G401 (cell line): ENCODE measurements around the gene LIMS1. TPM values are rescaled to one million over a fixed set of nuclear protein-coding genes. Genes with fewer than 3 reads are reported as not detected.
"Not testable (repeated sequence)": the region's sequence is repeated elsewhere in the genome, so short reads cannot be mapped to it uniquely, and the experiment has no call there.

Source experiments
- DNase-seq: peaks from one replicate; pipeline ENCODE4 v3.0.0-alpha.2; 2015; ENCODE audit warnings: low spot score
- in situ Hi-C: cut with HindIII; loops from 2 replicates; pipeline ENCODE4 v1.10.0; 2016; ENCODE audit warnings: low sequenced_read_pairs, mixed read lengths
- total RNA-seq: library from RNA; depleted of rRNA; stranded (reverse); fragments of >200 nt; shearing (Covaris generic); gene quantifications from 2 replicates; pipeline ENCODE4 v1.2.3, GENCODE V29; 2014; rRNA removed

LIMS1 gene
- total RNA-seq, 1 experiment from 2014 or later, result 68.3 TPM

DNA sequence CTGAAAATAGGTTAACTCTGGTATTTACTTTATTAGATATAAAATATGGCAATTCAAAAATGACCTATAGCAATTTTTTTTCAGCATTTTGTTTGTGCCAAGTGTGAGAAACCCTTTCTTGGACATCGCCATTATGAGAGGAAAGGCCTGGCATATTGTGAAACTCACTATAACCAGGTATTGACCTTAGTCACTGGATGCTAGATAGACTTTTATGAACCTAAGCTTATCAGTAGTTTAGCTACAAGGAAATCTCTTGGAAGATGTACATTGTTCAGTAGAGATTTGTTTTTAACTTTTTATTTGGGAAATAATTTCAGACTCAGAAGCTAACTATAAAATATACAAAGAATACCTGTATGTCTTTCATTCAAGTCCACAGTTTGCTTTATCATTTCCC lies 142.3 kb downstream of the LIMS1 start:
- DNase-seq, in situ Hi-C loops: not testable (repeated sequence)

DNA sequence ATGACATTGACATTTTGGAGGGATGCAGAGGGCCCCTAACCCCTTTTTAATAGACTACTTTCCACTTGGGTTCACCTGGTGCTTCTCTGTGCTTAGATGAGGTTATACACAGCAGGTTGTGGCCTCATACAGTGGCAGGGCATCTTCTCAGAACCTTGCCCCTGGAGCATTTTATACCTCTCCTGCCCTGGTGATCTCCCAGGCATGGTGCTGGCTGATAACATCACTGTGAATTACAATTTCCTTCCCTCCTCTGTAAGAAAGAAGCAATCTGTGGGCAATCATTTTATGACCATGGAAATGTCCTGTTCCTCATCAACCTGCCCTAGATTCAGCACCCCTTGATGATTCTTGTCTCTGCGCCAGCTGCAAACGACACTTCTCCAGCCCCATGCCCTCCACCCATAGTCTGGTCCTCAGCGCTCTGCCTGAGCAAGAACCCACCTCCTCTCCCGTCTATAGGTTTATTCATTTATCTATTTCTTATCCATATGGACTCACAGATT lies 143.0 kb downstream of the LIMS1 start:
- DNase-seq, in situ Hi-C loops: not testable (repeated sequence)

DNA sequence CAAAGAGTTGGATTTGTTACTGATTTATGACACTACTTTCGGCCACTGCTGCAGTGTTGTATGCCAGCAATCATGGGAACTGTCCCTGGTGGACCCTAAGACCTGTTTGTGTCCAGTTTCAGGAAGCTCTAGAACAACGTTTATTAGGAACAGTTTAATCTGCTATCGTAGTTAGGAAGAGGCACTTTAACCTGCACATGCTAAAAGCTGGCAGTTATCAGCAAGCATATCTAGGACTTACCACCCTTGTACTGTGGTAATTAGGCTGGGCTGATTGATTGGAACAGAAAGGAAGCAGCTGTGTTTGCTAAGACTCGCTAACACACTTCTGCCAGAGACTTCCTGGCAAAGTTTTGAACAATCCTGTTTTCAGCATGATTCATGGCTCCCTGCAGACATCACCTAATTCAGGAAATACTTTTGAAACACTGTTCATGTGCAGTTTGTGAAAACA lies 144.0 kb downstream of the LIMS1 start:
- DNase-seq, in situ Hi-C loops: not testable (repeated sequence)

DNA sequence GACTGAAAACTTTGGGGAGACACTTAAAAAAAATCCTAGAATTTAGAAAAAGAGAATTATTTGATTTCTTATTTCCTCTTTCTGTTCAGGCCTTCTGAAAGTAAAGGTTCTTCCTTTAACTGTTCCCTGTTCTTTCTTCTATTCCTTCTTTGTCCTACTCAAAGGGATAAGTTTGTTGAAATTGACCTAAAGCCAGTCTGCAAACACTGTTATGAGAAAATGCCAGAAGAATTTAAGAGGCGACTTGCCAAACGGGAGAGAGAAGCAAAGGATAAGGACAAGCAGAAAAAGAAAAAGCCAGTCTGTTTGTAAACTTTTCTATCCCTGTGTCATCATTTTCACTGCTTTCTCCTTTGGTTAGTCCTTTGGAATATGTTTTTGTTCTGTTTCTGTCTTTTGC lies 146.5 kb downstream of the LIMS1 start:
- DNase-seq, in situ Hi-C loops: not testable (repeated sequence)

DNA sequence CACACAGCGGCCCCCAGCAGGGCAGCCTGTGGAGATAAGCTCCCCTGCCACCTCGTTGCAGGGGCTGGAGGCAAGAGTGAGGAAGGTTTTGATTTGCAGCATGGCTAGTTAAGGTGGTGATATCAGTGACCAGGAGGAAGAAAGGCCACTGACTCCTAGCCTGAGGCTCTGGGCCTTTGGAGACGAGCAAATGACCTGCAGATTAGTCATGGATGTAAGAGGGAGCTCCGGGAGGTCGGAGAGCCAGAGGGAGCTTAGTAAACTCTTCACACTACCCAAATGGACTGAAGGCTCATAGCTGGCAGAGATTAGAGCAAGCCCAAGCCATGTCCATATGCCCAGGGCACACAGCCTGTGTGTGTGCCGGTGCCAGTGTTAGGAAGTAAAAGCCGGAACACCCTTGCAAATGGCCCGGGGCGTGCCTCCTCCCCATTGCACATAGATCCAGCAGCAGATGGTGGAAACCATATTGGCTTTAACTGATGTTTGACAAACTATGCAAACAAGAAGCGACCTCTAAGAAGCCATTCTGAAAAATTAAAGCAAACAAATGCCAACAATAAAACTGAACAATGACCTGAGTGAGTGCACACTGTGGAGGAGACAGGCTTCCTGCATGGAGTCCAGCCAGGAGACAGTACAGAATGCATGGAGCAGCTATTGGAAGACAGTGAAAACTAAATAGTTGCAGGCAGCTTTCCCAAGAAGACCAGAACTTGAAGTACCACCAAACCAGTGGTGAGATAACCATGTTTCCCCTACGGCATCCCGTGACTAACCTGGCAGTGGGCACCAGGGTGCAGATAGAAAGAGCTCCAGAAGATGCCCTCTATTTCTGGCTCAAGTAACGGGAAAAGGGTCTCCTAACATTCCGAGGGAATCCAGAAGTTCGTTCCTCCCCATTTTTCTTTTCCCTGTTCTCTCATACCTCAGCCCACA lies 154.8 kb downstream of the LIMS1 start:
- in situ Hi-C loops, DNase-seq: not testable (repeated sequence)

DNA sequence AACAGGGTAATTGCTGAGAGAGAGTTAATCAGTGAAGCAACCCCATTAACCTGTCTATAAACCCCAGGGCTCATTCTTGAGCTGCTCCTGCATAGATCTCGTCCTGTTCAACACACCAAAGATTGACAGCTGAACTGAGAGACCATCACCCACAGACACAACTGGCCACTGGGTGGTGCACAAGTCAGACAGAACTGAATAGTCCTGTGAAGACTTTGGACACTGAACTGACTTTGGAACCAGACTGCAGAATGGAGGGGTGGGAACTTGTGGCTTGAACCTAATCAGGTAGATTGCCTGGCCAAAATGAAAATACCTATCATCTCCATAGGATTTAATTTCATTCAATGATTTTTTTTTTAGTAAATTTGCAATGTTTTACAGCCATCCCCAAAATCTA lies 155.7 kb downstream of the LIMS1 start:
- DNase-seq, in situ Hi-C loops: not testable (repeated sequence)

DNA sequence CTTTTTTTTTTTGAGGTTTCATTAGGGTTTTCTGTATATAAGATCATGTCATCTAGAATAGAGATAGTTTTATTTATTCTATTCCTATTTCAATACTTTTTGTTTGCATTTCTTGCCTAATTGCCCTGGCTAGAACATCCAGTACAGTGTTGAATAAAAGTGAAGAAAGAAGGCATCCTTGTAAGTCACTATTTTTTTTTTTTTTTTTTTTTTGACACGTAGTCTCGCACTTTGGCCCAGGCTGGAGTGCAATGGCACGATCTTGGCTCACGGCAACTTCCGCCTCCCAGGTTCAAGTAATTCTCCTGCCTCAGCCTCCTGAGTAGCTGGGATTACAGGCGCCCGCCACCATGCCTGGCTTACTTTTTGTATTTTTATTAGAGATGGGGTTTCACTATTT lies 157.2 kb downstream of the LIMS1 start:
- in situ Hi-C loops, result no loop called here
- no peak for DNase-seq

DNA sequence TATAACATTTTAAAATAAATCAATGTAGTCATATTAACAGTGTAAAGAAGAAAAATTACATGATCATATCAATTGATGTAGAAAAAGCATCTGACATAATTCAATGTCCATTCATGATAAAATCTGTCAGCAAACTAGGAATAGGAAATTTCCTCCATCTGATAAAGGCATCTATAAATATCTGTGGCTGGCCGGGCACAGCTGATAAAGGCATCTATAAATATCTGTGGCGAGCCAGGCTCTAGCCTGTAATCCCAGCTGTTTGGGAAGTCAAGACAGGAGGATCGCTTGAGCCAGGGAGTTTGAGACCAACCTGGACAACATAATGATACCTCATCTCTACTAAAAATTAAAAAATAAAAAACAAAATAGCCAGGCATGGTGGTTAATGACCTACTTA lies 166.9 kb downstream of the LIMS1 start:
- DNase-seq, result no peak
- in situ Hi-C loops, result no loop called here

DNA sequence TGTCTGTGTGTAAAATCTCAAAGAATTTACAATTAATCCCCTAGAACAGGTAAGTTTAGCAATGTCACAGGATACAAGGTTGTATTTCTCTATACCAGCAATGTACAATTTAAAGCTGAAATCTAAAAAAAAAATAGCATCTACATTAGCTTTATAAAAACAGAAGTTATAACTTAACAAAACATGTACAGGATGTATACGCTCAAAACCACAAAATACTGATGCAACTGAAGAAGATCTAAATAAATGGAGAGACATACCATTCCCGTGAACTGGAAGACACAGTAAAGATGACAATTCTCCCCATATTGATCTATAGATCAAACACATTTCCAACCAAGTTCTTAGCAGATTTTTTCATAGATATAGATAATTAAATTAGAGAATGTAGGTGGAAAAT lies 167.5 kb downstream of the LIMS1 start:
- no peak for DNase-seq
- in situ Hi-C loops, result no loop called here

DNA sequence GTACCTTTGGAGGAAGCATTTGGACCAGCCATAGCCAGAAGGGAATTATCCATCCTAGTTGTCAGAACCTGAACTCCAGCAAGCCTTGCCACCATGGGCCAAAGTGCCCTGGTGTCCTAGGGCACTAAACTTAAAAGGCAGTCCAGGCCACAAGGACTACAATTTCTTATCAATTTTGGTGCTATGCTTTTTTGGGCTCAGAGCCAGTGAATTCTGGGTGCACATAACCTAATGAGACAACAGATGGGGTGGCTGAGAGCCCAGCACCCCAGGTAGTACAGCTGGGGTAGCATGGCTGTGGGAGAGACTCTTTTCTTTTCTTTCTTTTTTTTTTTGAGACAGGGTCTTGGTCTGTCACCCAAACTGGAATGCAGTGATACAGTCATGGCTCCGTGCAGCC lies 170.6 kb downstream of the LIMS1 start:
- in situ Hi-C loops, result no loop called here
- no peak for DNase-seq

DNA sequence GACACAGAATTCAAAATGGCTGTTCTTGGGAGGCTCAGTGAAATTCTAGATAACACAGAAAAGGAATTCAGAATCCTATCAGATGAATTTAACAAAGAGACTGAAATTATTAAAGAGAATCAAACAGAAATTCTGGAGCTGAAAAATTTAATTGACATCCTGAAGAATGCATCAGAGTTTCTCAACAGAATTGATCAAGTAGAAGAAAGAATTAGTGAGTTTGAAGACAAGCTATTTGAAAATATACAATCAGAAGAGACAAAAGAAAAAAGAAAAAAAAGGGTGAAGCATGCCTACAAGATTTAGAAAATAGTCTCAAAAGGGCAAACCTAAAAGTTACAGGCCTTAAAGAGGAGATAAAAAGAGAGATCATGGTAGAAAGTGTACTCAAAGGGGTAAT lies 173.0 kb downstream of the LIMS1 start:
- DNase-seq, result no peak
- in situ Hi-C loops, result no loop called here

DNA sequence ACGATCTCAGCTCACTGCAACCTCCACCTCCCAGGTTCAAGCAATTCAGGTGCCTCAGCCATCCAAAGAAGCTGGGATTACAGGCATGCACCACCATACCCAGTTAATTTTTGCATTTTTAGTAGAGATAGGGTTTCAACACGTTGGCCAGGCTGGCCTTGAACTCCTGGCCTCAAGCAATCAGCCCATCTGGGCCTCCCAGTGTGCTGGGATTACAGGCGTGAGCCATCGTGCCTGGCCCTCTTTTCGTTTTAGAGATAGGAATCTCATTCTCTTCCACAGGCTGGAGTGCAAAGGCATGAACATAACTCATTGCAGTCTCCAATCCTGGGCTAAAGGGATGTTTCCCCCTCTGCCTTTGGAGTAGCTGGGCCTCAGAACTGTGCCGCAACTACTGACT lies 182.7 kb downstream of the LIMS1 start:
- DNase-seq, in situ Hi-C loops: not testable (repeated sequence)

DNA sequence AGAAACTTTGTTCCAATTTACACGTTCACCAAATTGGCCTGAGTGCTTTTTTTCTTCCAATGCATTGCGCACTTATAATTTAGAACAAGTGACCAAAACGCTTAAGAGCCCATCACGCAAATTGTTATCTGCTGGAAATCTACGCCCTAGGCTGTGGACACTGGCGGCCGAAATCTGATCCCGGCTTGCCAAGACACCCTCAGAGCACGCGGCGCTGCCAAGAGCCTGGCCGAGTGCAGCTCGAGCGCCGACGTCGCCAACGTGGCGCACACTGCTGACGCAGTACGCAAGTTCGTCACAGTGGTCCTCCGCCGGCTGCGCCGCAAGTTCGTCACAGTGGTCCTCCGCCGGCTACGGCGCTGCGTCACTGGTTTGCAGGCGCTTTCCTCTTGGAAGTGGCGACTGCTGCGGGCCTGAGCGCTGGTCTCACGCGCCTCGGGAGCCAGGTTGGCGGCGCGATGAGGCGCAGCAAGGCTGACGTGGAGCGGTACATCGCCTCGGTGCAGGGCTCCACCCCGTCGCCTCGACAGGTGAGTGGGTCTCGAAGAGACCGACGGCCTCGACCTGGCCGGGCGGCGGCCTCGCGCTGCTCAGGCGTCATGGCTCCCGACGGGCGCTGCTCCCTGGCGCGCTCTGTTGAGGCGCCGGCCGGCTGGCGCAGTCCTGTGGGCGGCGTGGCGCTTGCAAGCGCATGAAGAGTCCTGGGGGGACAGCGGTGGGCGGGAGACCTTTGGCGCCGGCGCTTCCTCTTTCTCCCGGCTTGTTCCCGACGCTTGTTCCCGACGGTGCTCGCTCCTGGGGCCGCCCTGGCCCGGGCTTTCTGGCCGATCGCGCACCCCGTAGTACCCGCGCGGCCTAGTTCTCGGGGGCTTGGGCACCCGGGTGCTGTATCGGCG lies 185.1 kb downstream of the LIMS1 start, which contains the start of gene RANBP2:
Gene RANBP2, plus strand, starts transcription at position 334 of the 896 bp plus-strand sequence. Its CDS starts 125 bp downstream, at position 459.
- DNase-seq, result peak; percentile 96
- in situ Hi-C loops, result no loop called here

DNA sequence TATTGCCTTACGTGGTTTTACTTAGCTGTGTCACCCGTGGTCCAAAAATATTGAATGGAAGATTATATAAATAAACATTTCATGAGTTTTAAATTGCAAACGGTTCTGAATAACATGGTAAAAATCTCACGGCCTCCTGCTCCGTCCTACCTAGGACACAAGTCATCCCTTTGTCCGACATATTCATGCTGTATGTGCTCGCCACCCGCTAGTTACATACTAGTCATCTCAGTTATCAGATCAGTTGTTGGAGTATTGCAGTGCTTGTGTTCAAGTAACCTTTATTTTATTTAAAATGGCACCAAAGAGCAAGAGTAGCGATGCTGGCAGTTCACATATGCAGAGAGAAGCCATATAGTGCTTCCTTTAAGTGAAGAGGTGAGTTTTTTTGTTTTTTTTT lies 191.8 kb downstream of the LIMS1 start:
- DNase-seq, in situ Hi-C loops: not testable (repeated sequence)

DNA sequence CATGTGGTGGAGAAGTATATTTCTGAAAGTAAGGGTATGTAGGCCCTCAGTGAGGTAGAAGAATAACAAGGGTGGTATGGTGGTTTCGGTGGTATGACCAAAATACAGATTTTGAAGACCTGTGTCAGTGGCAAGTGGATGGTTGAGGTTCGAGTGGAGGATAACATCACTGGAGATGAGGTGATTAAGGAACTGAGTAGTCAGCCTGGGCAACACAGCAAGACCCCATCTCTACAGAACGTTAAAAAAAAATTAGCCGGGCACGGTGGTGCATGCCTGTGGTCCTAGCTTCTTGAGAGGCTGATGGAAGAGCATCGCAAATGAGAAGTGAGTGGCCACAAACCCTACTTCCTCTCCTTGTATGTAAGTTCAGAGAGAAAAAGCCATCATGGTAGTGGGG lies 200.4 kb downstream of the LIMS1 start:
- in situ Hi-C loops, DNase-seq: not testable (repeated sequence)

Other genes starting within 250 kb of the LIMS1 start
- 0.71 and 3.2 TPM in 2 replicates for gene SULT1C2, start 245.6 kb upstream of the LIMS1 start, total RNA-seq
- gene SULT1C4, start 156.5 kb upstream of the LIMS1 start, total RNA-seq, result not detected in 2 replicates
- 13.5 and 18.9 TPM in 2 replicates for gene GCC2, start 85.3 kb upstream of the LIMS1 start, total RNA-seq
- gene RANBP2, start 185.0 kb downstream of the LIMS1 start, total RNA-seq, result 27.2 and 46.8 TPM in 2 replicates